ENCODE data around the gene TMEM201. TPM values are rescaled to one million over a fixed set of nuclear protein-coding genes. Genes with fewer than 3 reads are reported as not detected.

Gene TMEM201
- total and polyA plus RNA-seq, 2 of the 8 experiments (the other 6 are each of a cell fraction or from before 2014, with no cell fraction given): 8.2 to 27.1 TPM

DNA sequence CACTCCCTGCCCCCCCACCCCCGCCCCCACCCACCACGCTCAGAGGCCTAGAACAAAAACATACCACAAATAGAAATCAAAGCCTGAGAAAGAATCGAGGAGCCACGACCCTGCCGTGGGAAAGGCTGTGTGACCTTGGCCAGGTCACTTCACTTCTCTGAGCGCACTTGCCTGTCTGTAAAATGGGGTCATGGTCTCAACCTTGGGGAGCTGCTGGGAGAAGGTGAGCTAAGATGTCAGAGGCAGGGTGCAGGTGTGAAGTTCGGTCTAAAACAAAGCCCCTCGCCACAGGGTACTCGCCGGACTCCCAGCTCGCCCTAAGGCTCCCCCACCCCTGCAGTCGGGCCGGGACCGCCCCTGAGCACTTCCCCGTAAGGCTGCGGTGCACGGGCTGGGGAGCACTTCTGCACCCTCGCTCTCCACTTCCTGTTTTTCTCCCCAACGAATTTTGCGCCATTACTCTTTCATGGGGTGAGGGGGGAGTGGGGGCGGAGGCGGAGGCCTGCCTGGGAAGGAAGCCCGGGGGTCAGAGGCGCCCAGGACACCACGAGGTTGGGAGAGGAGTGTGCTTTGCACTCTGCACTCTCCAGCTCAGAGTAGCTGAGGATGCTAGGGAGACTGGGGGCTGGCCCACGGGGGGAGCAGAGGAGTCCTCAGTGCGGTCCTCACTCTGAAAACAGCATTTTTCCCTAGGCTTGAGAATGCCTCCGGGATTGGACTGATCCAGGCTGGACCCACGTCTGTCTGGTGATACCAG, 40.9 kb downstream of the TMEM201 start:
- no peak overlapping the region for H2BK5ac ChIP-seq (ENCODE audit: low read depth, low read length)
- ChIA-PET POLR2A (ENCODE audit: partially characterized antibody) (interaction anchor here (1.2 to 1.6 kb wide), 2 partner anchors 14 to 97 kb away, joined by 3 to 6 read pairs; no protein-coding TSS in a partner anchor), CTCF (ENCODE audit: partially characterized antibody) (interaction anchor here (0.7 to 7.7 kb wide), 13 partner anchors 8 to 231 kb away, joined by 3 to 77 read pairs (median 6); no protein-coding TSS in a partner anchor)
- no peak overlapping the region for H2BK12ac ChIP-seq (ENCODE audit: low read depth, low read length)
- no peak overlapping the region for H4K5ac ChIP-seq (ENCODE audit: insufficient read length, low read depth, low read length)
- DNase-seq (ENCODE audit: low read depth in 1 of 2, low spot score in 2 of 2) (peak in 1 of 2 experiments; percentile 49), FAIRE-seq (no peak)
- H3K9ac ChIP-seq (replicated peaks in 1 of 4; ENCODE audit: extremely low read depth in 1 of 4, low read depth in 3 of 4, low read length in 3 of 4): no peak overlapping the region
- no peak overlapping the region for H2AK5ac ChIP-seq (ENCODE audit: low read depth, low read length)
- no peak overlapping the region for H3K4me3 ChIP-seq (ENCODE audit: extremely low read depth in 1 of 4, insufficient read depth in 2 of 4, low read depth in 3 of 4, low read length in 4 of 4)
- 85% methylated on average over 26 of the region's 29 CpGs; no CpG with 5 or more reads in 1 of the 2 experiments for WGBS, 2 experiments (ENCODE audit: extremely low coverage in 1 of 2, insufficient coverage in 1 of 2, insufficient read length in 1 of 2, insufficient replicate concordance in 2 of 2, low coverage in 1 of 2, low lambda C conversion rate in 2 of 2, missing lambda C conversion rate in 1 of 2)
- H3K14ac ChIP-seq (ENCODE audit: insufficient read length): no peak overlapping the region
- TF ChIP-seq CBX5 (IDR thresholded peaks at IDR 0.05; ENCODE audit: low read depth, low read length) (no peak), EGR1 (IDR thresholded peaks at IDR 0.05; ENCODE audit: borderline replicate concordance, low read depth, low read length) (no peak), ASH2L (IDR thresholded peaks at IDR 0.05; ENCODE audit: low read length) (no peak), KDM1A (IDR thresholded peaks at IDR 0.05; ENCODE audit: borderline replicate concordance, low read length) (peak; percentile 91)
- no peak overlapping the region for H2BK120ac ChIP-seq (replicated peaks; ENCODE audit: low read depth, low read length)
- H3K36me3 ChIP-seq (ENCODE audit: control insufficient read depth in 2 of 4, insufficient read depth in 4 of 4, low read length in 3 of 4): no peaks in the 10 kb centered on the region
- H2AFZ ChIP-seq (ENCODE audit: low read length): no peak overlapping the region
- H3K27ac ChIP-seq (ENCODE audit: low read depth, low read length): no peak overlapping the region
- H3K79me1 ChIP-seq (ENCODE audit: low read depth, low read length): no peaks in the 10 kb centered on the region
- no peaks in the 10 kb centered on the region for H3K79me2 ChIP-seq (ENCODE audit: control insufficient read depth in 1 of 2, insufficient read depth in 2 of 2, low read length in 2 of 2)
- H3K4me1 ChIP-seq (replicated peaks in 1 of 4; ENCODE audit: control insufficient read depth in 3 of 4, insufficient read depth in 4 of 4, low read length in 3 of 4): peaks cover 0 to 10% (median 8%) of the 10 kb centered on the region in 4 experiments; a peak in 5 of 7 replicates
- H3K23me2 ChIP-seq (ENCODE audit: low read depth, low read length): no peaks in the 10 kb centered on the region
- no peak overlapping the region for H3K4me2 ChIP-seq (ENCODE audit: insufficient read depth in 1 of 2, low read depth in 2 of 2, low read length in 2 of 2)
- no peaks in the 10 kb centered on the region for H3K9me3 ChIP-seq (ENCODE audit: insufficient read depth in 2 of 2, low read depth in 1 of 2, low read length in 1 of 2)
- no peaks in the 10 kb centered on the region for H4K20me1 ChIP-seq (replicated peaks in 1 of 2; ENCODE audit: control insufficient read depth in 1 of 2, insufficient read depth in 2 of 2, low read length in 2 of 2)
- 0 out of 2 replicates have a peak overlapping the region, but pooled peaks have one; percentile 9 for H2BK20ac ChIP-seq (ENCODE audit: low read length)
- H3K27me3 ChIP-seq (replicated peaks in 1 of 4; ENCODE audit: control insufficient read depth in 3 of 4, extremely low read depth in 1 of 4, insufficient read depth in 3 of 4, low read length in 3 of 4): peaks cover 0 to 8% (median 0%) of the 10 kb centered on the region in 4 experiments; a peak in 2 of 7 replicates
- peak overlapping the region; percentile 56 for H4K91ac ChIP-seq (replicated peaks; ENCODE audit: insufficient read length, low read length)
- H2BK15ac ChIP-seq (ENCODE audit: low read length): 0 out of 2 replicates have a peak overlapping the region, but pooled peaks have one; percentile 29
- H3K23ac ChIP-seq (ENCODE audit: insufficient read length): no peak overlapping the region
- H3K56ac ChIP-seq (replicated peaks; ENCODE audit: insufficient read length, low read depth, low read length): no peak overlapping the region
- peak overlapping the region; percentile 72; the same call in 1 of the 2 replicates for H4K8ac ChIP-seq (ENCODE audit: extremely low read depth, insufficient read depth, low read length)
- no peak overlapping the region for H3K4ac ChIP-seq (replicated peaks; ENCODE audit: insufficient read length, low read depth, low read length)
- H3K18ac ChIP-seq (ENCODE audit: extremely low read depth, low read length): no peak overlapping the region
